DMS 273 (cell line): ENCODE results near the gene RTN4RL2.
A peak's percentile ranks its signal among the peaks of the same experiment; 100 is the strongest.

Experiments
- DNase-seq: peaks from one replicate; lab custom pipeline; 2025; ENCODE audit not compliant: unreplicated experiment; lab: John Stamatoyannopoulos, UW

Gene RTN4RL2

GRCh38 chr11:57460022-57460757 is at the start of gene RTN4RL2:
RTN4RL2 (plus strand) TSS chr11:57460528; CDS start chr11:57460866, 338 bp downstream.
- DNase-seq = peak; percentile 76

DNA sequence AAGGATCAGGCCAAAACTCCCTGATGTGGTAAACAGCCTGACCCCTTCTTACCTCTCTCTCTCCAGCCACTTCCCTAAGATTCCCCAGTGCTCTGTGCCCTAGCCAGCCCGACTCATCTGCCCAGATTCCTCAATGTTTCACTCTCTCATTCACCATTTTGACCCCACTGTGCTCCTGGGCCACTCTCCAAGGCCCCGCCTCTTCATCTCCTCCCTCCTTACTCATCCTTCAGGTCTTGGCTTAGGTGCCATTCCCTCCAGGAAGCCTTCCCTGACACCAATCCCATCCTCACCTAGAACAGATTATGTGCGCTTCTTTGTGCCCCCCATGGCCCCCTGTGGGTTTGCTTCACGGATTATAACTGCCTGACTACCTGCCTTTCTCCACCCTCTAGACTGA is 46.6 kb upstream of the RTN4RL2 start:
- DNase-seq = no peak

DNA sequence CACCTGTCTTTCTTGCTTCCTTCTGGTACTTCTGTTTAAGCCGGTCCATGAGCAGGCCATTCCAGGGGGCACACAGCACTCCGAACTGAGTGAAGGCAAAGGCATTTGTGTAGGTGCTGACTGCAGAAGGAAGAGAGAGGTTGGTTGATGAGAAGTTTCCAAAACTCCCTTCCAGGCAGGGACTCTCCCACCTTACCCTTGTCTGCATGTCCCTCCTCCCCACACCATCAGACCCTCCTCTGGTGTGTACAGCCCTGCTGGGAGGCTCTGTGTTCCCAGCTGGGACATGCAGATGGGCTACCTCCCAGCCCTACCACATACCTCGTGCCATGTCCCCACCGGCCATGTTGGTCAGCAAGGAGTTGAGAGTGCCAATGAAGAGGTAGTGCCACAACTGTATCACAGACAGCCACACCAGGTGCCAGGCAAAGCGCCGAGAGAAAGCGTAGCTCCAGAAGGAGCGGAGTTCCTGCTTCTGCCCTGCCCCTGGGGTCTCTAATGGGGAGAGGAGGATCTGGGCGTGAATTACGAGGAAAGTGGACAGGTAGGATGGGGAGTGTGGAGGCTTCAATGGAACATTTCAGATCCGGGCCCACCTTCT is 45.6 kb upstream of the RTN4RL2 start:
- DNase-seq = no peak

GRCh38 chr11:57416436-57416835 is 43.9 kb upstream of the RTN4RL2 start:
- no peak for DNase-seq

DNA sequence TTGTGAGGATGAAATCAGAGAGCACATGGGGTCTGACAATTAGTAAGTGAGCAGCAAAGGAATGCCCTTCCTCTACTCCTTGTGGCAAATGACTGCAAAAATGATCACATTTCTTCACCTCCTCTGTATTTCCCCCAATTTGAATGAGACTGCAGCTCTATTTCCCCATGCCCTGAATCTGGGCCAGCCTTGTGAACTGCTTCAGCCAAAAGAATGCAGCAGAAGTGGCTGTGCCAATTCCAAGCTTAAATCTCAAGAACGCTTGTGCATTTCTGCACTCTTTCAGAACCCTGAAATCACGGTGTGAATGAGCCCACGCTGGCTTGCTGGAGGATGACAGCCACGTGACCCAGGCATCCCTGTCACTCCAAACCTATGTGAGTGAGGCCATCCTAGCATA is 43.3 kb upstream of the RTN4RL2 start:
- no peak for DNase-seq

GRCh38 chr11:57418131-57418530 is 42.2 kb upstream of the RTN4RL2 start:
- DNase-seq = no peak

- DNase-seq = no peak
Observed at GRCh38 chr11:57419146-57419545, 41.2 kb upstream of the RTN4RL2 start.

DNA sequence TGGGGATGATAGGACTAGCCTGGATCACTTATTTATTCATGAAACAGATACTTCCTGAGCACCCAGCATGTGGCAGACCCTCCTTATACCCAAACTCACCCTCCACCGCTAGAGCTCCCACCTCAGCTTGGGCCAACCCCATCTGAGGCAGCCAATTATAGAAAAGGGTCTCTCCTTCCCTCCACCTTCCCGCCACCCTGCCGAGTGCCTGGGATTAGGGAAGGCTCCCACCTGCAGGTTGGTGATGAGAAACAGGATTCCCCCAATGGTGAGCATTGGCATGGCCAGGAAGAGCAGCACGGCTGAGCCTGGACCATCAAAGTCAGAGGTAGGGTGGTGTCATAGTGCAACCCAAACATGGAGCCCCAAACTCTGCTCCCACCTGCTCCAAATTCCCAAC is 39.3 kb upstream of the RTN4RL2 start:
- no peak for DNase-seq

GRCh38 chr11:57421805-57422204 is 38.5 kb upstream of the RTN4RL2 start:
- DNase-seq = no peak

- DNase-seq = no peak
Observed at GRCh38 chr11:57422669-57423068, 37.7 kb upstream of the RTN4RL2 start.

- no peak for DNase-seq
Observed at GRCh38 chr11:57424137-57424791, 36.1 kb upstream of the RTN4RL2 start.

- no peak for DNase-seq
Observed at GRCh38 chr11:57424792-57425564, 35.4 kb upstream of the RTN4RL2 start.

DNA sequence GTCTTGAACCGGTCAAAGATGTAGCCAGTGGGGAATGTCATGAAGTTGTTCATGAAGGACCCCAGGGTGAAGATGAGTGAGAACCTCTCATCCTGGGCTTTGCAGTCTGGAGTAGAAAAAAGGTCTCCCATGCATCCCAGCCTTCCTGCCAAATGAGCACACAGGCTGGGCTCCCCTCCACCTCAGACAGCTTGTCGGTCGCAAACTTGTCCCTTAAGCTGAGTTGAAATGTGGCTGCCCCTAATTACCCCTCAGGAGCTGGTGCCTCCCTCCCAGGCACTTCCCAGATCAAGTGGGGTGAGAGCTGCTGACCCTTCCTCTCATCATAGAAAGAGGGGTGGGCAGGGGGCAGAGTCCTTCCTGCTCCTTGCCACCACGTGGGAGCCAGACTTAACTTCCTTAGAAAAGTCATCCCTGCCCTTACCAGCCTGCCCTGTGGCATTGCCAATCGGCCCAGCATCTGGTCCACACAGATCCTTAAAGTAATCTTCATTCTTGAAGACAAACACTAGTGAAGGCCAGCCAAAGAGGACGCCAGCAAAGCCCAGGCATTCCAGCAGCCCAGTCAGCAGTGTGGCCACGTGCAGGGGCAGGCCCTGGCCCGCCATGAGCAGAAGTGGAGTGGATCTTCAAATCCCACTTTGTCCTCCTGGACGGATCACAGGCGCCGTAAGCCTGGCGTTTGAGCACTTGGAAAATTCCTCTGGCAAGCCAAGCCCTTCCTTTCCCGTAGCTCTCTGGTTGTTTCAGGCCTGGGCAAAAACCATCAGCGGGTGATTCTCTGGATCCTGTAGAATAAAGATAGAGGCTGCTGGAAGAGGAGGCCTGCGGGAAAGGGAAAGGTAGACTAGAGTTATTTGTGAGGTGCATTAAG is 34.5 kb upstream of the RTN4RL2 start:
- DNase-seq = no peak

DNA sequence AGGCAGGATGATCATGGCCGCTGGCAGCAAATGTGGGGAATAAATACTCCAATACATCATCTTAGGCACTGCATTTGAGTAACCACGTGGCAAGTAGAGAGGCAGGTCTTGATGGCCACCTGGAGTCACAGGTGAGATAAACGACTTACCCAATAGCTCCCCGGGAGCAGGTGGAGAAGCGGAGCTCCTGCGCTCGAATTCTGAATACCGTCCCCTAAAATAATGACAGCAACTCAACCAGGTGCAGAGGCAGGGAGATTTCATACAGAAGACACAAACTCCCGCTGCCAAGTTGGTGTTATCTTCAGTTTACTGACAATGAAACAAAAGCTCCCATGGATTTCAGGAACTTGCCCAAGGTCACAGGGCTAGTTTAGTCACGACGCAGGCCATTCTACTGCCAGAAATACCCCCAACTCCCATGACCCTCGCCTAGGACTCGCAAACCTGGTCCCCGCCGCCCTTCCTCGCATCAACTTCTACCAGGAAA is 33.8 kb upstream of the RTN4RL2 start:
- DNase-seq = peak; percentile 45

- peak; percentile 74 for DNase-seq
Observed at GRCh38 chr11:57426929-57427726, 33.2 kb upstream of the RTN4RL2 start, which contains the start of gene SLC43A3. SLC43A3 (minus strand) TSS chr11:57427121; CDS start chr11:57426172, 949 bp downstream.

DNA sequence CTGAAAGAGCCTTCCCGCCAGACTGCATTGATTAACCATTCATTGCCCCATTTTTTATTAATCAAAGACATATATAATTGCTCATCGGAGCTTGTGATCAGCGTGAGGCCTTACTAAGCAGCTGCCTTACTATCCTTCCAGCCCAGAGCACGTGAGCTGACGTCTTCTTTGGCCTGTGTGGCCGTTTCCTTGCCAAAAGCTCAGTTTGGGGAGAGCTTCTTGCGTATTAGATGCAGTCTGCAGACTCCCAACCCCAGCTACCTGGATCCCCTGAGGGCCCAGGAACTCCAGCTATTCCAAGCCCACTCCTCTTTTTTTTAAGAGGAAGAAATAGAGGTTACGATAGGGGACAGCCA is 32.6 kb upstream of the RTN4RL2 start:
- DNase-seq = no peak

DNA sequence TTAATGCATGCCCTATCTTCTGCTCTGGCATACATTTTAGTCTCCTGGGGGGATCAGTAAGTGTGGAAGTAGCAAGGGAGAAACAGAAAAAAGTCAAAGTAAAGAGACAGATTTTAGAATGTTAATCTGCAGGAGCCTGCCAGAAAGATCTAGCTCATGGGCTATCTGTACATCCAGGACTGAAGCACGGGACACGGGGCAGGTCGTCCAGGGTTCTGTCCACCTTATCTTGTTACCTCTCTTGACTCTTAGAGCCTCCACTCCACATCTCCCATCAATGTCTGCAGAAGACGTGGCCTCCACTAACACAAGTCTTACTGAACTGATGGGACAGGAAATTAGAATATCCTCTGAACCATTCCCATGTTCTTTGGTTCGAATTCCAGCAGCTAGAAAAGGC is 31.7 kb upstream of the RTN4RL2 start:
- DNase-seq = no peak

GRCh38 chr11:57429946-57430345 is 30.4 kb upstream of the RTN4RL2 start:
- DNase-seq = no peak

DNA sequence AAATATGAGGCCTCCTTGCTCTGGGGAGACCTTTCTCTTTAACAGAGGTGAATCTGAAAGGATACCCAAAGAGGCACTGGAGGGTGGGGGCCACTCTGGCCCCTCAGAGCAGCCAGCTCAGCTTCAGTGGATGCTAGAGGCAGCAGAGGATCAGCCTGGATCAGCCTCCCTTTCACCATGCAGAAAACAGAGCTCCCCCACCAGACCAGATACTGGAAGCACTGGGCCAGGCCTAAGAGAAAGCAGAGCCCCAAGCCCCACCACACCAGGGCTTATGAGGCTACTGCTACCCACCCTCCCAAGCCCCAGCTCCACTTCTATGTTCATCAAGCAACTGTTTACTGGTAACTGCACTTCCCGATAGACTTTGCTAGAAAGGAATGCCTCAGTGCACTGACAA is 29.4 kb upstream of the RTN4RL2 start:
- peak; percentile 6 for DNase-seq

DNA sequence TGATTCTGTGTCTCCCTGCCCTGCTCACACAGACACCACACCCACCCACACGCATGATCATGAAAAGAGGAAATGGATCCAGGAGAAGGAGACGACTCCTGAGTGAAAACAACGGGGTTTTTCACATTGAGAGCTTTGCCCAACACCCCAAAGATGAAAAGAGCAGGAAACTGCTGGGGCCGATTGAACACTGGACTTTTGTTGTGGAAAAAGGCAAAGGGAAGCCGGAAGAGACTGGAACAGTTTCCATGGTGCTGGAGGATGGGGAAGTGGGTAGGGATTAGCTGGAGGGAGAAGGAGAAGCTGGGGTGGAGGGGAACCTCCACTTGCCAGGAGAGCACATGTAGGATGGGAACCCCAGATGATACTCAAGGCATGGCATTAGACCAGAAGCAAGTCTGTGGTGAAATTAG is 28.2 kb upstream of the RTN4RL2 start:
- no peak for DNase-seq
